IPS-18a (cell line): ENCODE results near the gene LMF2.

Experiments
- H3K27ac ChIP-seq: one replicate; pipeline ENCODE4 v1.5.1; 2013; ENCODE audit warnings: low read length
- H3K27me3 ChIP-seq: one replicate; pipeline ENCODE4 v1.6.1; 2013; ENCODE audit warnings: mild to moderate bottlenecking, low read length; ENCODE audit not compliant: control insufficient read depth, insufficient read depth
- H3K36me3 ChIP-seq: one replicate; pipeline ENCODE4 v1.6.1; 2013; ENCODE audit warnings: low read depth, low read length; ENCODE audit not compliant: control insufficient read depth
- H3K4me1 ChIP-seq: one replicate; pipeline ENCODE4 v1.6.1; 2013; ENCODE audit warnings: low read depth, low read length; ENCODE audit not compliant: control insufficient read depth
- H3K4me3 ChIP-seq: one replicate; pipeline ENCODE4 v1.5.1; 2013; ENCODE audit warnings: low read length
- H3K9ac ChIP-seq: one replicate; pipeline ENCODE4 v1.6.1; 2013; ENCODE audit warnings: mild to moderate bottlenecking, low read length, moderate library complexity
- H3K9me3 ChIP-seq: one replicate; pipeline ENCODE4 v1.6.1; 2013; ENCODE audit warnings: low read depth, low read length; ENCODE audit not compliant: control insufficient read depth

The LMF2 gene

DNA sequence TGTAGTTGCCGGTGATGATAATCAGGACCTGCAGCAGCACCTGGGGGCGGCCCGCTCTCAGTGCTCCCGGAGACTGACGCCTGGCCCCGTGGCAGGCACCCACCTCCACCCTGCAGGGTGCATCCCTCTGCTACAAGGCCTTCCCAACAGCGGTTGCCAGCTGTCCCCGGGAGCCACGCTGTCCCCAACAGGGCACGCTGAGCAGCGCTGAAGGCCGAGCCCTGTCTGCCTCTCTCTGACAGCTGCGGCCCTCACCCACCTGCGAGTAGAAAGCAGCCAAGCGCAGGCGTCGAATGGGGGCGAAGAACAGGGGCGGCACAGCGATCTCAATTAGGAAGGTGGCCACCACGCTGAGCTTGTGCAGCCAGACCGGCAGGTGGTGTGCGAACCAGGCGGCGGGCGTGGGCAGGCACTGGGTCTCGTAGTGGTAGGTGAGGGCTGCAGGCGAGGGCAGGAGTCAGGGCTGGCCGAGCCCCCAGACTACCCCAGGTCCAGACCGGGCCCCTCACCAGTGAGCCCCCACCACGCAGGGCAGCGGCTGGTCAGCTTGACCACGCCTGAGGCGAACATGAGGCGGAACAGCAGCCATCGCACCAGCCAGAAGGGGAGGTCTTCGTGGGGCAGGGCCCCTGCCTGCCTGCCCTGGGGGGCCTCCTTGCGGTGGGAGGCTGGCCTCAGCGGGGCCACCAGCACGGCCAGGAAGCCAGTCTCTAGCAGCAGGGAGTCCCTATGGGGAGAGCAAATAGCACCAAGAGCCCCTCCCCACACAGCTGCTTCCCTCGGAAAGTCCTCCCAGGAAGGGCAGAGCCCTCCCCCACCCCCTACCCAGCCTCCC is 1.5 kb downstream of the LMF2 start:
- Histone ChIP-seq H3K36me3 (no peaks in the 10 kb centered on the region), H3K9me3 (no peaks in the 10 kb centered on the region), H3K9ac (no peak overlapping the region), H3K27ac (no peak overlapping the region), H3K4me1 (no peaks in the 10 kb centered on the region), H3K27me3 (no peaks in the 10 kb centered on the region), H3K4me3 (no peak overlapping the region)

DNA sequence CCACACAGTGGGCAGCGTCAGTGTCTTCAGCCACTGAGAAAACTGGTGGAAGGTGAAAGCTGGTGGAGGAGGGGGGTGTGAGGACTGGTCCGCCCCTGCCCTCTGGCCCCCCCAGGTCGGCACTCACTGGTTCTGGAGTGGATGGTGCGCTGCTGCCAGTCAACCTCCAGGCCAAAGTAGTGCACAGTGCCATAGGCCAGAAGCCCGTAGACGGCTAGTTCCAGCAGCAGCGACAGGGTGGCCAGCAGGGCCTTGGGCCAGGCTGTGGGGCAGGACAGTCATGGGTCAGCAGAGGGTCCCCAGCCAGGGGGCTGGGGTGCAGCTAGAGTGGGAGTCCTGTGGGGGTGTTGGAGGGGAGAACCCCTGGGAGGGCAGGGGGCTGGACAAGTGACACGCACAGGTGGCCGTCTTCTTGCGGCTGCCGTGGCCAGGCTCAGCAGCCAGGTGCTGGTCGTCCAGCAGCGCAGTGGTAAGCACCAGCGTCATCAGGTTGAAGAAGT is 2.2 kb downstream of the LMF2 start:
- Histone ChIP-seq H3K4me3 (no peak overlapping the region), H3K9me3 (no peaks in the 10 kb centered on the region), H3K36me3 (no peaks in the 10 kb centered on the region), H3K4me1 (no peaks in the 10 kb centered on the region), H3K9ac (no peak overlapping the region), H3K27ac (no peak overlapping the region), H3K27me3 (no peaks in the 10 kb centered on the region)

GRCh38 chr22:50504369-50505211 is 2.9 kb downstream of the LMF2 start:
- Histone ChIP-seq H3K9ac (no peak overlapping the region), H3K4me3 (no peak overlapping the region), H3K27me3 (no peaks in the 10 kb centered on the region), H3K36me3 (no peaks in the 10 kb centered on the region), H3K27ac (no peak overlapping the region), H3K9me3 (no peaks in the 10 kb centered on the region), H3K4me1 (no peaks in the 10 kb centered on the region)

- H3K9me3 ChIP-seq = no peaks in the 10 kb centered on the region
- H3K4me3 ChIP-seq = no peak overlapping the region
- H3K9ac ChIP-seq = no peak overlapping the region
- H3K36me3 ChIP-seq = no peaks in the 10 kb centered on the region
- no peak overlapping the region for H3K27ac ChIP-seq
- H3K27me3 ChIP-seq = no peaks in the 10 kb centered on the region
- H3K4me1 ChIP-seq = peaks cover 1% of the 10 kb centered on the region
These were observed 3.9 kb downstream of the LMF2 start for GRCh38 chr22:50503475-50504145.

DNA sequence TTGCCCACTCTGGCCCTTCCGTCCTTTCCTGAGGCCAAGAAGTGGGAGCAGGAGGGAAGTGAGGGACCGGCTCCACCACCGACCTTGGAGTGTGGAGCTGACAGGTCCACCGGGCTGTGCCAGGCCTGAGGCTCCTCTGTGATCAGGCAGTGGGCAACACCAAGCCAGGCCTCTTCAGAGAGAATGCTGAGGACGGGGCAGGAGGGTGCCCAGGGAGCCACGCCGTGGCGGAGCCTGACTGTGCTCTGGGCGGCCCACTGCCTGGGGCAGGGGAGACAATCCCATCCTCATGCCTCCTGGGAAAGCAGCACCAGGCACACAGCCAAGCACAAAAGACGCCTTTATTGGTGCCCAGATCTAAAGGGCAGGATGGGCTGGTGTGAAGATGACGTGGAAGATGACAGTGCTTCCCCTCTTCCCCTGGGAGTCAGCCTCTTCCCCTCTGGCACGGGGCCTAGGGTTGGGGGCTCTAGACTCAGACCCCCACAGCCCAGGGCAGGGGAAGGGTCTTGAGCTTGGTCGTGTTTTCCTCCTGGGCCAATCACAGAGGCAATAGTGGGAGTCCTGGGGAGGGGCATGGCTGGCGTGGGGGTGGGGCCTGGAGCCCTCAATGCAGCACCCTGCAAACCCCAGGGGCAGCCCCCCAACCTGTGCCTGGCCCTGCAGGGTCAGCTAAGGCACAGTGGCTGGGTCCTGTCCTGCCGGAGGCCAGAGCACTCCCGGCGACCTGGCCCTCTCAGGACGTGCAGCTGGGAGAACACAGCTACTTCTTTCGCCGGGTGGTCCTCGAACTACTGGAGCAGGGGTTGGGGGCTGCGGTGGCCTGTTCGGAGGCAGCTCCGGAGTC is 4.7 kb downstream of the LMF2 start:
- no peaks in the 10 kb centered on the region for H3K36me3 ChIP-seq
- H3K9me3 ChIP-seq = no peaks in the 10 kb centered on the region
- no peak overlapping the region for H3K4me3 ChIP-seq
- no peak overlapping the region for H3K27ac ChIP-seq
- H3K9ac ChIP-seq = no peak overlapping the region
- no peaks in the 10 kb centered on the region for H3K27me3 ChIP-seq
- H3K4me1 ChIP-seq = peaks cover 5% of the 10 kb centered on the region

- H3K36me3 ChIP-seq = no peaks in the 10 kb centered on the region
- no peak overlapping the region for H3K9ac ChIP-seq
- H3K27ac ChIP-seq = no peak overlapping the region
- no peaks in the 10 kb centered on the region for H3K9me3 ChIP-seq
- H3K4me1 ChIP-seq = peaks cover 5% of the 10 kb centered on the region
- no peaks in the 10 kb centered on the region for H3K27me3 ChIP-seq
- no peak overlapping the region for H3K4me3 ChIP-seq
These were observed 5.4 kb downstream of the LMF2 start for GRCh38 chr22:50502096-50502495.

DNA sequence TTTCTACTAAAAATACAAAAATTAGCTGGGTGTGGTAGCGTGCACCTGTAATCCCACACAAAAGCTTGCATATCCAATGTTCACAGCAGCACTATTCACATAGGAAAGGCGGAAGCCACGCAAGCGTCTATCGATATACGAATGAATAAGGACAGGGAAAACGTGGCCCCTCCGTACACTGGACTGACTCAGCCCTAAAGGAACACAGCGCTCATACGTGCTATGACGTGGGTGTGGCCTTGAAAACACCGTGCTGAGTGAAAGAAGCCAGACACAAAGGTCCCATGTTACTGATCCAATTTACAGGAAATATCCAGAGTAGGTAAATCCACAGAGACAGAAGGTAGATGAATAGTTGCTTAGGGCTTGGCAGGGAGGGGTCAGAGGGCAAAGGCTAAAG is 7.0 kb downstream of the LMF2 start:
- Histone ChIP-seq H3K9me3 (no peaks in the 10 kb centered on the region), H3K27me3 (no peaks in the 10 kb centered on the region), H3K27ac (no peak overlapping the region), H3K4me3 (no peak overlapping the region), H3K36me3 (no peaks in the 10 kb centered on the region), H3K4me1 (peaks cover 5% of the 10 kb centered on the region), H3K9ac (no peak overlapping the region)

- Histone ChIP-seq H3K4me1 (peaks cover 5% of the 10 kb centered on the region), H3K36me3 (no peaks in the 10 kb centered on the region), H3K9ac (no peak overlapping the region), H3K9me3 (no peaks in the 10 kb centered on the region), H3K27me3 (no peaks in the 10 kb centered on the region), H3K27ac (no peak overlapping the region), H3K4me3 (no peak overlapping the region)
These were observed 9.1 kb downstream of the LMF2 start for GRCh38 chr22:50498322-50498890.

- Histone ChIP-seq H3K4me1 (peaks cover 5% of the 10 kb centered on the region), H3K36me3 (no peaks in the 10 kb centered on the region), H3K27me3 (no peaks in the 10 kb centered on the region), H3K4me3 (no peak overlapping the region), H3K27ac (no peak overlapping the region), H3K9me3 (no peaks in the 10 kb centered on the region), H3K9ac (no peak overlapping the region)
These were observed 10.4 kb downstream of the LMF2 start for GRCh38 chr22:50497093-50497492.

GRCh38 chr22:50490531-50491308 is 16.8 kb downstream of the LMF2 start:
- Histone ChIP-seq H3K27ac (no peak overlapping the region), H3K4me1 (no peaks in the 10 kb centered on the region)

More at GRCh38 chr22:50490531-50491308, 16.8 kb downstream of the LMF2 start:
- no peaks in the 10 kb centered on the region for H3K9me3 ChIP-seq
- H3K27me3 ChIP-seq = no peaks in the 10 kb centered on the region
- no peak overlapping the region for H3K9ac ChIP-seq
- H3K36me3 ChIP-seq = no peaks in the 10 kb centered on the region
- no peak overlapping the region for H3K4me3 ChIP-seq
